Measurements from ENCODE around the gene SSC5D.

The SSC5D gene

GRCh38 chr19:55519451-55520311 lies 31.4 kb downstream of the SSC5D start:
- no peak for DNase-seq
- Histone ChIP-seq H3K27me3 (no peaks in the 10 kb centered on the region), H3K4me1 (peaks cover 5% of the 10 kb centered on the region), H3K4me3 (ENCODE audit: low read depth, low read length) (no peak overlapping the region), H3K36me3 (no peaks in the 10 kb centered on the region), H3K9me3 (no peaks in the 10 kb centered on the region)
- TF ChIP-seq CTCF (IDR thresholded peaks at IDR 0.05; ENCODE audit: low read depth, low read length) = no peak

- Histone ChIP-seq H3K27me3 (no peaks in the 10 kb centered on the region), H3K36me3 (no peaks in the 10 kb centered on the region), H3K4me3 (ENCODE audit: low read depth, low read length) (no peak overlapping the region), H3K9me3 (no peaks in the 10 kb centered on the region), H3K4me1 (peaks cover 5% of the 10 kb centered on the region)
- no peak for DNase-seq
- no peak for TF ChIP-seq CTCF (IDR thresholded peaks at IDR 0.05; ENCODE audit: low read depth, low read length)
Measured at GRCh38 chr19:55520691-55521292, 32.6 kb downstream of the SSC5D start.

- DNase-seq = no peak
- H3K4me1 ChIP-seq = peaks cover 5% of the 10 kb centered on the region
Measured at GRCh38 chr19:55525289-55526101, 37.3 kb downstream of the SSC5D start.

GRCh38 chr19:55526216-55527196 lies 38.3 kb downstream of the SSC5D start:
- no peak overlapping the region for H3K4me3 ChIP-seq (ENCODE audit: low read depth, low read length)
- no peaks in the 10 kb centered on the region for H3K9me3 ChIP-seq
- peak; percentile 50 for DNase-seq
- no peaks in the 10 kb centered on the region for H3K36me3 ChIP-seq
- no peak for TF ChIP-seq CTCF (IDR thresholded peaks at IDR 0.05; ENCODE audit: low read depth, low read length)
- H3K27me3 ChIP-seq = no peaks in the 10 kb centered on the region
- H3K4me1 ChIP-seq = peaks cover 5% of the 10 kb centered on the region

More at GRCh38 chr19:55525289-55526101, 37.3 kb downstream of the SSC5D start:
- no peak for TF ChIP-seq CTCF (IDR thresholded peaks at IDR 0.05; ENCODE audit: low read depth, low read length)
- Histone ChIP-seq H3K36me3 (no peaks in the 10 kb centered on the region), H3K4me3 (ENCODE audit: low read depth, low read length) (no peak overlapping the region), H3K27me3 (no peaks in the 10 kb centered on the region), H3K9me3 (no peaks in the 10 kb centered on the region)

GRCh38 chr19:55527197-55528029 lies 39.2 kb downstream of the SSC5D start:
- H3K9me3 ChIP-seq = no peaks in the 10 kb centered on the region
- no peak overlapping the region for H3K4me3 ChIP-seq (ENCODE audit: low read depth, low read length)
- no peaks in the 10 kb centered on the region for H3K27me3 ChIP-seq
- H3K4me1 ChIP-seq = no peaks in the 10 kb centered on the region
- no peaks in the 10 kb centered on the region for H3K36me3 ChIP-seq
- no peak for DNase-seq
- TF ChIP-seq CTCF (IDR thresholded peaks at IDR 0.05; ENCODE audit: low read depth, low read length) = no peak
